HG02642 (cell line): ENCODE results near the gene OR1F1.
"Not testable (repeated sequence)": the region's sequence is repeated elsewhere in the genome, so short reads cannot be mapped to it uniquely, and the experiment has no call there.

ENCODE experiments used
- ATAC-seq: cut with Tn5 transposase; IDR thresholded peaks from one replicate; pipeline ENCODE4 v1.9.1; 2021; ENCODE audit warnings: mild to moderate bottlenecking; ENCODE audit not compliant: unreplicated experiment, poor library complexity

OR1F1 gene

DNA sequence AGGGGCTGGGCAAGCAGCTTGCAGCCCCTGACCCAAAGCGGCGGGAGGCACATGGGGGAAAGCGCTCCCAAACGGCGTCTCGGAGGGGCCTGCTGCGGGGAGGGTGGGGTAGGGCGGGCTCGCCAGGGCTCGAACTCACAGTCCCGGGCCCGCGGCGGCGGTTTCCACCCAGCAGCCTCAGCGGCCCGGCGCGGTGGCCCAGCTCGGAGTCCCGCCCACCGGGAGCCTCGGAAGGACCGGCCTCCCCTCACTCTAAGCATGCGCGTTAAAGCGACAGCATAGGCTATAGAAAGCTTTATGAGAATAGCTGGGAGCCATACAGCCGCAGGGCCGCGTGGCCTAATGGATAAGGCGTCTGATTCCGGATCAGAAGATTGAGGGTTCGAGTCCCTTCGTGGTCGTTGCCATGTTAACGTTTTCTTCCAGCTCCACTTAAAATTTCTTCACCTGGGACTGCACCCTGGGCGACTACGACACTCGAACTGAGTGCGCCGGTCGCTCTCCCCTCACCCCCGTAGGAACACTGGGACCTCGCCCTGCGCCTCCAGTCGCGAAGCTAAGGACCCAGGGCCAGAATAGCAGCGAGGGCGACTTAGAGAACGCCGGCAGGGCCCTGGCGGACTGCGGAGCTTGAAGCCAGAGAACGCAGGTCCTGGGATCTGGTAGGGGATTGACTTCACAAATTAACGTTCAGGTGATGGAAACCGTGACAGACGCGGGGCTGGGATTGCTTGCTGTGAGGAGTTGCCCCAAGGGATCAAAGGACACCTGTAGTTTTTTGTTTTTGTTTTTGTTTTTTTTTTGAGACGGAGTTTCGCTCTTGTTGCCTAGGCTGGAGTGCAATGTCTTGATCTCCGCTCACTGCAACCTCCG is 37.4 kb upstream of the OR1F1 start:
- ATAC-seq: peak; percentile 80

DNA sequence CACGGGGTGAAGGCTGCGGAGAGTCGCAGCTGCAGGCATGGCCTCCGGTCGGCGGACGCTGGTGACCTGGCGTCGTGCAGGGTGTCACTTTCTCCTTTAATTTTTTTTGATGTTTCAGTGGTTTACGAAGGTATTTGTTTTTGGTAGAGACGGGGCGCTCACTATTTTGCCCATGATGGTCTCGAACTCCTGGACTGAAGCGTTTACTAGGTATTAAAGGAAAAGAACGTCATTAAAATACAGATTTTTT is 36.1 kb upstream of the OR1F1 start:
- no peak for ATAC-seq

DNA sequence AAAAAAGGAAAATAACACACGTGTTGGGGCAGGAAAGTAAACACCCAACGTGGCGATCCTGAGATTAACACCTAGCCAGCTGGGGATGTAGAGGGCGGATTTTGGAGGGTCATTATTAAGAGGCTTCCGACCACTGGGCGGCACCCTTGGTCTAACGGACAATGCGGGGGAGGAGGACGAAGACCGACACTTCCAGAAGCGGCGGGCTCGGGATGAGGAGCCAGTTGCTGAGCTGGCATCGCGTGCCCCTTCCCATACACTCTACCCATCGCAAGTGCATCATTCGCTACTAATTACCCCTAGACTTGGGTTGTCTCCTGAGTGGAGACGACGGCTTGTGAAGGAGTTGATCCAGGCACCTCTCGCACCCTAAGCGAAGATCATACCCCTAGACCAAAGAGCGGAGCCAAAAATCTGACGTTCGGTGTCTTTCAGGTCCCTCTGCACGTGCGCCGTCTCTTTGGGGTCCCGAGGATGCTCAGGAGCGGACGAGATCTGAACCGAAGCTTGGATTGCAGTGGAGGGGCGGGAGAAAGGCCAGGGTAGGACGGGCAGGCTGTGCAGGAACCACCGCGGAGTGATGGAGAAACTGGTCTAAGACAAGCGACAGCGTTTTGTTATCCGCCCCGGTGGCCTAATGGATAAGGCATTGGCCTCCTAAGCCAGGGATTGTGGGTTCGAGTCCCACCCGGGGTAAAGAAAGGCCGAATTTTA is 35.6 kb upstream of the OR1F1 start:
- no peak for ATAC-seq

DNA sequence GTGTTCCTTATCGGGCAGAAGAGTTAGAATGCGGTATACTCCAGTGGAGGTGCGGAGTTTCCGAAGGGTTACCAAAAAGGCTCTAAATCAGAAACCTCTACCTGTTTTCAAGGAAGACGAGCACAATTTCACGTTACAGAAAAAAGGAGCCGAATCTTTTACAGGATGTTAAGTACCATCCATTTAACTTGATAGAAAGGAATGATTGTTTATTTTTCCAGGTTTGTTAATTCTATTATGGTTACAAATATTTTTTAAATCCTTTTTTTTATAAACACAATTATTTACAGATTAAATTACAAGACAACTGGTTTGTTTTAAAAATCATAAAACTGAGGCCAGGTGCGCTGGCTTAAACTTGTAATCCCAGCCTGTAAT is 35.0 kb upstream of the OR1F1 start:
- ATAC-seq: no peak

DNA sequence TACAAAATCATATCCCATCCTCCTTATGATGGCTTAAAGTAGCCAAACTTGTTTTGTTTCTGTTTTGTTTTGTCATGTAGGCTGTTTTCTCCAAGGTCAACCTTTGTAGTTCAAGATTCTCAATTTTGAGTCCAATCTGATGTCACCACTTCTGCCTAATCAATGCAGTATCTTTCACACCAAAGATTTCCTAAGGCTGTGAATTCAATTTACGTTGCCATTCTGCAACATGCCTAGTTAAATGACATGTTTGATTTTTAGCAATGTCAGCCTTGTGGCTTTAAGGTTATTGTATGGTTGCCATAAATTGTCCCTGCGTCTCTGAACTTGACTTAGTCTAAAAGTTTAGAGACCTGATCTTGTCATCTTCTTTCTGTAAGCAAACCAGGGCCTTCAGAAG is 32.8 kb upstream of the OR1F1 start:
- no peak for ATAC-seq

DNA sequence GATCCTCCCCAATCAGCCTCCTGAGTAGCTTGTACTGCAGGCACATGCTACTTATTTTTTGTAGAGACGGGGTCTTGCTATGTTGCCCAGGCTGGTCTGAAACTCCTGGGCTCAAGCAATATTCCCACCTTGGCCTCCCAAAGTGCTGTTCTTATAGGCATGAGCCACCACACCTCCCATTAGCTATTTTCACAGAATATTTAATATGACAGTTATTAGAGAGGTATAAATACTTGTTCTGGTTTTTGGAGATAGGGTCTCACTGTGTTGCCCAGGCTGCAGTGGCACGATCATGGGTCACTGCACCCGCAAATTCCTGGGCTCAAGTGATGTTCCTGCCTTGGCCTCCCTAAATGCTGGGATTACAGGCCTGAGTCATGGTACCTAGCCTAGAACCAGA is 32.0 kb upstream of the OR1F1 start:
- ATAC-seq: no peak

DNA sequence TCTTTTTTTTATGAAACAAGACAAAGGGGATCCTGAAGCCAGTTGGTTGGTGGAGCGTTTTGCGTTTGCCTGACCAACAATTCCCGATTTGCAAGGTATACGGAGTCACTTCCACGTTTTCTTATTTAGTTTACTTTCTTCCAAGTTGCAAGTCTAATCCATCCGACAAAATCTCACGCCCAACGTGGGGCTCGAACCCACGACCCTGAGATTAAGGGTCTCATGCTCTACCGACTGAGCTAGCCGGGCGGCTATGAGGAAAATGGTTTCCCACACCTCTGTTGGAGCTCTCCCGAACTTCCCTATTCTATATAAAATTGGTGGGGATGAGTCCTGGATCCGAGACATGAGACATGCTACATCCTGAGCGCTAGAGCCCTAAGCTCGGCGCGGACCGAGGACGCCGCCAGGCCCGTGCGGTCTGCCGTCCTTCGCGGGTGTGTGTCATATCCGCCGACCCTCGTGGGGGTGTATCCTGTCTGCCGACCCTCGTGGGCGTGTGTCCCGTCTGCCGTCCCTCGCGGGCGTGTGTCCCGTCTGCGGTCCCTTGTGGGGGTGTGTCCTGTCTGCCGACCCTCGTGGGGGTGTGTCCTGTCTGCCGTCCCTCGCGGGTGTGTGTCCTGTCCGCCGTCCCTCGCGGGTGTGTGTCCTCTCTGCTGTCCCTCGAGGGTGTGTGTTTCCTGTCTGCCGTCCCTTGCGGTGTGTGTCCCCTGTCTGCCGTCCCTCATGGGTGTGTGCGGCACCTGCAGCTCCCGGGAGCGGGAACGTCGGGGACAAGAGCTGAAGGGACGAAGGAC is 30.6 kb upstream of the OR1F1 start:
- ATAC-seq: no peak

DNA sequence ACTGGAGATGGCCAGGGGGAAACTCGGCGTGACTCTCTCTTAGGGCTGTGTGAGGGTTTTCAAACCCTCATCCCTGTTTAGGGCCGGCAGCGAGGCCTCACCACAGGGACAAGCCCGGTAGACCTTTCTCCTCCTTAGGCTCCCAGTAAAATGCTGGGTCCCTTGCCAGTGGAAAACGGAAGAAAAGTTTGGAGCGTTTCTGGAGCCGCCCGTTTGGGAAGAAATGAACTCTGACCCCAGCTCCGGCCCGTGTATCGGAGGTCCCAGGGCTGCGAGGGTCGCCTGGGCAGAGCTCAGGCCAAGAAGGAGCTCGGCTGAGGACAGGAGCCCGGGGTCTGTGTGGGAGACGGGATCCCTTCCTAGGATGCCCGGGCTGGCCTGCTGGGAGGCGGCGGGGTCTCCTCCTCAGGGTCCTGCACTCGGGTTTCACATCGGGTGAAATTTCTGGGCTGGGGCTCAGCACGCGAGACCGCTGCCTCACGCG is 29.9 kb upstream of the OR1F1 start:
- no peak for ATAC-seq

DNA sequence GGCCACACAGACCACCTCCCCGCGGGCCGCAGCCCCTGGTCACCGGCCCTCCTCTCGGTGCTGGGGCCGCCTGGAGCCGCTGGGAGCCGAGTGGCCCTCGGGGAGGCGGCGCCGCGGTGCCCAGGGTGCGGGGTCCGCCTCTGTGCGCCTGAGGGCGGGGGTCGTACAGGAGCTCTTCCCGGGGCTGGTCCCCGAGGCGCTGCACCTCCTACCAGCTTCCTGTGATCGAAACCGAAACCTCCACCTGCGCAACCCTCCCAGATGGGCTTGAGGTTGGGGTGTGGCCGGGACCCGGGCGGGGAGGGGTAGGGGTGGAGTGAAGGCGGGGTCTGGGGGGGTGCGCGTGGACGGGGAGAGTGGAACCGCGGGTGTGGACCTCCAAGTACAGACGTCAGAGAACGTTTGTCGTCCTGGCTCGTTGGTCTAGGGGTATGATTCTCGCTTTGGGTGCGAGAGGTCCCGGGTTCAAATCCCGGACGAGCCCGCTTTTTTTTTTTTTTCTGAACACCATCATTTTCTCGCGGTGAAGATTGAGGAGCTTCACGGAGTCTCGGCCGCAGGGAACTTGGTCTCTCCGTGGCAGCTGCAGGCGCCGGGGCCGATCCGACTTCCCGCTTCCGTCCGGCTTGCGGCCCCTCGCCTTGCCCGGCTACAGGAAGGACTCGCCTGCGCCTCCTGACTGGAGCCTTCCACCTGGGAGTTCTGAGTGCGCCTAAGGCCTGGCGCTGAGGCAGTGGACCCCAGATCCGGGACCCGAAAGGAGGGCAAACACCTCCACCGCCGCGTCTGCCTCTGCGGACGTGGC is 29.3 kb upstream of the OR1F1 start:
- ATAC-seq: peak; percentile 53

DNA sequence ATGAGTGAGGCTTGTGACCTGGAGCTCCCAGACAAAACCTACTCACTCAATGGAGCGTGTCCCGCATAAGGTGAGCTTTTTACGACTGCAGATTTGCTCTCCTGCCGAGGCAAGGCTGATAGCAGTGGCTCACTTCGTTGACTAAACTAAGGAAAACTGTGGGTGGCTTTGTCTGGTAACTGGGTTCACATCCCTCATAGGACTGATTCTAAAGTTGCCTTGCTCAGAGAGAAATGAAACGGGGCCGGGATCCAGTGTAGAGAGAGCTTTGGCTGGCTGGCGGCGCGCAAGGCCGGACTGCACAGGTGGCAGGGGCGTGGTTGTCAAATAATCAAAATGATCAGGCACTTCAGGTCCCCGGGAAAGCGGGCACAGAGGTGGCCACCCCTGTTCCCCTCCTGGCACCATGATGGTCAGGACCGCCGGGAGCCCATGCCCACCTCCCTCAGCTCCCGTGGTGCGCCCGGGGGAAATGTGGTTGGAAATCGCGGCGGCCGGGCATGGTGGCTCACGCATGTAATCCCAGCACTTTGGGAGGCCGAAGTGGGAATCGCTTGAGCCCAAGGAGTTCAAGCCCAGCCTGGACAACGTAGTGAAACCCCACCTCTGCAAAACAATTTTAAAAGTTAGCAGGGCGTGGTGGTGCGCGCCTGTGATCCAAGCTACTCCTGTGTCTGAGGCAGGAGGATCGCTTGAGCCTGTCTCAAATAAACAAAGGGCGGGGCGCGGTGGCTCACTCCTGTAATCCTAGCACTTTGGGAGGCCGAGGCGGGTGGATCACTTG is 26.6 kb upstream of the OR1F1 start:
- no peak for ATAC-seq

DNA sequence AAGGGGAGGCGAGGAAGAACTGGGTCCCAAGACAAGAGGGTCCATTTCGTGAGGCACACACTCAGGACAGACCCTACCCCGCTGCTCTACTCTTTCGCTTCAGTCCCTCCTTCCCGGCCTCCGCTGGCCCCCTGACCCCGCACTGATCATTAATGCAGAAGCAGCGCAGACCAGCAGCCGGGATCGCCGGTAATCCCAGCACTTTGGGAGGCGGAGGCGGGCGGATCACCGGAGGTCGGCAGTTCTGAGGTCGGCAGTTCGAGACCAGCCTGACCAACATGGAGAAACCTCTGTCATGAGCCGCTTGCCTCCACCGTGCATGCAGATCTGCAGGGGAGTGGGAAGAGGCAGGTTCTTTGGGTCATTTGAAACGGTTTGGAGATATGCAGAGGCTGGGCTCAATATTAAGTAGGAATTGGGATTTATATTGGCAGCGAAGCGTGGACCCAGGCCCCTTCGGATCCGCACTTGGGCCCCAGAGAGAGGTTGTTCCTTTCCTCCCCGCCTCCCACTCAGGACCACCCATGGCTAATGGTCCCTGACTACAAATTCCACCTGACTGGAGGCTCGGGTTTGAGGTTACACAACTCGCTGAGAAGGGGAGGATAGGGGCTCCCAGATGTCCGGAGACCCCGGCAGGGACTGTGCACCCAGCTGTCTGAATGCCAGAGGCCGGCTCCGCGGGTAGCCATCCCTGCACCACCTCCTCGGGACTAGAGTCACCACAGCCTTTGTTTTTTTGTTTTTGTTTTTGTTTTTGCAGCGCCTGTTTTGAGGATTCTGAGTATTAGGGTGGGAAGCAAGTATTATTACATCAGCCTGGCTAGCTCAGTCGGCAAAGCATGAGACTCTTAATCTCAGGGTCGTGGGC is 23.6 kb upstream of the OR1F1 start:
- ATAC-seq: no peak

DNA sequence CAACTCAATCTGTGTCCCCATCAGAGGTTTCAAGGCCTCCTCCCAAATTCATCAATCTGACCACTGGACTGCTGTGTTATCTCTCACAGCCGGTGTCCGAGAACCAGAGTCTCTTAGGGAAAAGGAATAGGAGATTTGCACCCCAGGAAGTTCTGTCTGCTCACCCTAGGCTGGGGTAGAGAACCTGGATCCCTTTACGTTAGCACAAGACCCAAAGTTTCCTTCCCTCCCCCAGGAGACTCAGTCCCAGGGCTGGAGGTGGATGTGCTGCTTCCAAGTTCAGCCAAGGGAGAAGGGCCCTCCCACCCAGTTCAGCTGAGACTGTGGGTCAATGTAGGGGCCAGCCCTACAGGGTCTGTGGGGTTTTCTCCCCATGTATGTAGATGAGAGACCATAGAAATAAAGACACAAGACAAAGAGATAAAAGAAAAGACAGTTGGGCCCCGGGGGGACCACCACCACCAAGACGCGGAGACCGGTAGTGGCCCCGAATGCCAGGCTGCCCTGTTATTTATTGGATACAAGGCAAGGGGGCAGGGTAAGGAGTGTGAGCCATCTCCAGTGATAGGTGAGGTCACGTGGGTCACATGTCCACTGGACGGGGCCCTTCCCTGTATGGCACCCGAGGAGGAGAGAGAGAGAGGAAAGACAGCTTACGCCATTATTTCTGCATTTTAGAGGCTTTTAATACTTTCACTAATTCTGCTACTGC is 22.7 kb upstream of the OR1F1 start:
- no peak for ATAC-seq

DNA sequence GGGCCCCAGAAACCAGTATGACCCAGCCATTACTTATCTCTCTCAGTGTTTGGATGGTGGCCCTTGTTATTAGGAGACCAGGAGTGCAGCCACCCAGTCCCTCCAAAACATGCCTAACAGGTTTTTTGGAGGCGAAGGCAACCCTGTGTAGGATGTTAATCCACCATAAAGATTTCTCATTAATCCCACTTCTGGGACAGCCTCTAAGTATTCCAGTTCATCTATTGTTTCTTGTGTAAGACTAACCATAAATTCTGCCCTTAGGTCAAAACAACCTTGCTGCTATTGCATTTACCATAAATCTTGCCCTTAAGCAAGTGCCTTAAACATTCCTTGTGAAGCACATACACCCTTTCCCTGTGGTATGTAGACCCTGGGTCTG is 21.5 kb upstream of the OR1F1 start:
- ATAC-seq: no peak

DNA sequence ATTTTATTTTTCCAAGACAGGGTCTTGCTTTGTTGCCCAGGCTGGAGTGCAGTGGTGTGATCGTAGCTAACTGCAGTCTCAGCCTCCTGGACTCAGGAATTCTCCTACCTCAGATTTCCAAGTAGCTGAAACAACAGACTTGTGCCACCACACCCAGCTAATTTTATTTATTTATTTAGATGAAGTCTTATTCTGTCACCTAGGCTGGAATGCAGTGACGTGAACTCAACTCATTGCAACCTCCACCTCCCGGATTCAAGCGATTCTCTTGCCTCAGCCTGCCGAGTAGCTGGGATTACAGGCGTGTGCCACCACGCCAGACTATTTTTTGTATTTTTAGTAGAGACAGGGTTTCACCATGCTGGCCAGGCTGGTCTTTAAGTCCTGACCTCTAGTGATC is 19.3 kb upstream of the OR1F1 start:
- not testable (repeated sequence) for ATAC-seq

DNA sequence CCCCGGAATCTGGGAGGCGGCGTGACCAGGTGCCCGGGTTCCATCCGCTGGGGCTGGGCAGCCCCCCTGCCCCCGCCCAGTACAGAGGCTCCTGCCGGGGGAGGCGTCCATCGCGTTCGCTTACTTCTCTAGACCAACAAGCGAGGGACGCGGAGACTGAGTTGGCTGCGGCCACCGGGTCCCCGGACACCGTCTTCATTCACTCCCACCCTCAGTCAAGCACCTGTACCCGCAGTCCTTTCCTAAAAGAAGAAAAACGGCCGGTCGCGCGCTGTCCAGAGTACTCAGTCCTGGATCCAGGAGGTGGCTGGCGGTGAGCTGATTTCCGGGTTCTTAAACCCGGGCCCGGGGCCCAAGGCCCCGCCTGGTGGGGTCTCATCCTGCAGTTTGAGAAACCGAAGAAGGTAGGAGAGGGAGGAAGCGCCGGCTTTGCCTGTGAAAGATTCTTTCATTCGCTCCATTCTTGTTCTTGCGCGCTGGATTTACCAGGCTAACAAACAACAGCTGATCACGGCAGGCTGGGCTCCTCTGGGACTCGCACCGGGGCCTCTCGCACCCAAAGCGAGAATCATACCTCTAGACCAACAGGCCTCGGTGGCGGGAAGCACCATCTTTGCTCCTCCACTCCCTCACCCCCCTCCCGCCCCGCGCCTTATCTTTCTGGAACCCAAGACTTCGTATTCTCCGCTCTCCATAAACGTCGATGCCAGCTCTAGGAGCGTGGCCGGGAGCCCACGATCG is 17.4 kb upstream of the OR1F1 start:
- no peak for ATAC-seq

DNA sequence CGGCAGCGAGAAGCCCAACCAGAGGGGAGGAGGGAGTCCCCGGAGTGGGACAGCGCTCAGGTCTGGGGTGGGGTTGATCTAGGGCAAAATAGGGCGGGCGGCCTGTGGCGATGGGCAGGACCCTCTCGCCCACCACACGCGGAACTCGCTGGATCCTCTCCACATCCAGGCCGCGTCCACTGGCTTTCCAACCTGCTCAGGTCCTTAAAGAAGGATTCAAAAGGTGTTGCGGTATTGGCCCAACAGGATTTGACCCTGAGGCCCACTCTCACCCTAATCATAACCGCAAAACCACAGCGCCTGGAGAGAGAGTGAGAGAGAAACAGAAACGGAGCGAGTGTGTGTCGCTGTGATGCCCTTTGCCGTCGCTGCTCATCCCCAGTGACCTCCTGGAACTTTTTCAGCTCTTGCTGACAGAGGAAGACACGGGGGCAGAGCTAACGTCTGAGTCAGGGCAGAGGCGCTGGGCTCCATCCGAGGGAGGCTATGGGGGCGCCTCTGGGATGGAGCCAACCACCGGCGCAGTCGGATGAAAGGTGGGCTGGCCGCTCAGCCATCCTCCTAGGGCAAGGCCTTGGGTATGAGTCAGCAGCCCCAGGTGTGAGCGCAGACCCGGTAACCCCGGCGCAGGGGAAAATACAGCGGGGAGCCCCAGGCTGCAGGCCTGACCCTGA is 16.7 kb upstream of the OR1F1 start:
- no peak for ATAC-seq
